Frontal cortex (tissue), 4 donors: ENCODE results near the gene RBM44. TPM values are rescaled to one million over a fixed set of nuclear protein-coding genes. Genes with fewer than 3 reads are reported as not detected.
"Not testable (repeated sequence)": the region's sequence is repeated elsewhere in the genome, so short reads cannot be mapped to it uniquely, and the experiment has no call there.

Experiments
- DNase-seq, 2 donors: peaks; one replicate each; pipeline ENCODE4 v3.0.0; 2012; ENCODE audit warnings: low spot score in 2 of 2
- FAIRE-seq: peaks from 2 replicates; lab custom pipeline; 2012; peaks lifted over from hg19 to GRCh38; lab: Jason Lieb, UNC
- total RNA-seq: library from RNA; depleted of rRNA; stranded (reverse); fragments of >200 nt; gene quantifications from one replicate; pipeline ENCODE4 v1.2.3, GENCODE V29; 2014
- donor health status: control.
- donor health status: control.
- donor health status: control.

The RBM44 gene
- total RNA-seq, 1 donor from 2014 or later, result 5.3 TPM

- no peak for DNase-seq
- no peak for FAIRE-seq
Measured at GRCh38 chr2:237833546-237833945, 35.0 kb downstream of the RBM44 start.

- DNase-seq (no peak), FAIRE-seq (no peak)
Measured at GRCh38 chr2:237835372-237835771, 36.8 kb downstream of the RBM44 start.

- FAIRE-seq (no peak), DNase-seq (no peak)
Measured at GRCh38 chr2:237841051-237841450, 42.5 kb downstream of the RBM44 start.

DNA sequence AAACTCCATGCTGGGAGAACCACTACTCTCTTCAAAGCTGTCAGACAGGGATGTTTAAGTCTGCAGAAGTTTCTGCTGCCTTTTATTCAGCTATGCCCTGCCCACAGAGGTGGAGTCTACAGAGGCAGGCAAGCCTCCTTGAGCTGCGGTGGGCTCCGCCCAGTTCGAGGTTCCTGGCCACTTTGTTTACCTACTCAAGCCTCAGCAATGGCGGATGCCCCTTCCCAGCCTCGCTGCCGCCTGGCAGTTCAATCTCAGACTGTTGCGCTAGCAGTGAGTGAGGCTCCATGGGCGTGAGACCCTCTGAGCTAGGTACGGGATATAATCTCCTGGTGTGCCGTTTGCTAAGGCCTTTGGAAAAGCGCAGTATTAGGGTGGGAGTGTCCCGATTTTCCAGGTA, 50.4 kb downstream of the RBM44 start:
- DNase-seq, FAIRE-seq: not testable (repeated sequence)

DNA sequence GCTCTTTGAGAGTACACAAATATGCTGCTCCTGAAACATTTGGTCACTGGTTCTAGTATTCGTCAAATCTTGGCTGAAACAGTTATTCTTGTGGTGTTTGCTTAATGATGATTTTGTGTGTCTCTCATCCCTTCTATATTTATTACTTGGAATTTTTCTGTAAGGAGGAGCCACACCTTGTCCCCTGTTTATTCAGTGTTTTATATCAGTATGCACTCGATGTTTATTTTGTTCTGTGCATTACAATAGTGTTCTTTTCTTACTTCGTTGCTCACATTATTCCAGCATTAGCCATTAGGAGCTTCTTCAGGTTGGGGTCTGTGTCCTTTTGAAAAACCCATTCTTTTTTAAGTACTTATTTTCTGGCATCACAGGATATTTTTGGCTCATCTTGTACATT, 55.7 kb downstream of the RBM44 start:
- FAIRE-seq (no peak), DNase-seq (no peak)

DNA sequence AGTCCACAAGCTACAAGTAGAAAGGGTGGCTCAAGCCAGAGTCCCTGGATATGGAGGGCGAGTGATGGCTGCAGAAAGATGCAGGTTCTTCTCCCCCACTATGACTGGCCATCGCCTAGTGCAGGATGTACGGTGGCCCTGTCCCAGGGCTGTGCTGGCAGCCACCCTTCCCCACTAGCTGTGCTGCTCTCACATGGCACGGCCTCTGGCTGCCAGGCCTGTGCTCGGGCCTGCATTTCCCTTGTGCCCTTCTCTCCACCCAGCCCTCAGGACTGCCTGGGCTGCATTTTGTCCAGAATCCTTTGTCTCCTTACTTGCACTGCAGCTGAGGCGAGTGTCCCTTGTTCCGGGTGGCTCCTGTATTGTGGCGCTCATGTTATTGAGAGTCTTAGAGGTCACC, 59.2 kb downstream of the RBM44 start:
- FAIRE-seq, result no peak
- no peak for DNase-seq

GRCh38 chr2:237858294-237859081, 59.9 kb downstream of the RBM44 start:
- DNase-seq (peak; percentile 80 to 83), FAIRE-seq (no peak)

DNA sequence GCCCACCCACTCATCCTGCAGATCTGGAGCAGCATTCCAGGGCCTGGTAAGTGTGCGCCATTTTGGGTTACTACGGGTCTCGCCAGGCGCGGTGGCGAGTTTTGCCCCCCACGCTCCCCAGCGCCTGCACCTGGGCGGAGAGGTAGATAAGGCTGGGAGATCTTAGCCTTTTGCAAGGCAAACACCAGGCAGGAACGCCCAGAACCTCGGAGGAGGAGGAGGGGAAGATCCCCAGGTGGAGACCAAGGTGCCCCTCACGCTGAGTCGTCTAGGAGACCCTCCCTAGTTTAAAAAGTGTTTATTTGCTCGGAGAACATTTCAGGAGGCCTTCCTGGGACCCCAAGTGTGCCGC, 60.5 kb downstream of the RBM44 start:
- FAIRE-seq (no peak), DNase-seq (peak in 1 of 2 donors; percentile 19)

GRCh38 chr2:237859533-237860272, 61.1 kb downstream of the RBM44 start, which contains the start of gene RAMP1:
Gene RAMP1 (plus strand): TSS chr2:237859623. CDS start chr2:237859676, 53 bp downstream.
- DNase-seq (peak; percentile 49 to 68), FAIRE-seq (no peak)

GRCh38 chr2:237860273-237860935, 61.8 kb downstream of the RBM44 start:
- FAIRE-seq (no peak), DNase-seq (peak; percentile 23 to 52)

DNA sequence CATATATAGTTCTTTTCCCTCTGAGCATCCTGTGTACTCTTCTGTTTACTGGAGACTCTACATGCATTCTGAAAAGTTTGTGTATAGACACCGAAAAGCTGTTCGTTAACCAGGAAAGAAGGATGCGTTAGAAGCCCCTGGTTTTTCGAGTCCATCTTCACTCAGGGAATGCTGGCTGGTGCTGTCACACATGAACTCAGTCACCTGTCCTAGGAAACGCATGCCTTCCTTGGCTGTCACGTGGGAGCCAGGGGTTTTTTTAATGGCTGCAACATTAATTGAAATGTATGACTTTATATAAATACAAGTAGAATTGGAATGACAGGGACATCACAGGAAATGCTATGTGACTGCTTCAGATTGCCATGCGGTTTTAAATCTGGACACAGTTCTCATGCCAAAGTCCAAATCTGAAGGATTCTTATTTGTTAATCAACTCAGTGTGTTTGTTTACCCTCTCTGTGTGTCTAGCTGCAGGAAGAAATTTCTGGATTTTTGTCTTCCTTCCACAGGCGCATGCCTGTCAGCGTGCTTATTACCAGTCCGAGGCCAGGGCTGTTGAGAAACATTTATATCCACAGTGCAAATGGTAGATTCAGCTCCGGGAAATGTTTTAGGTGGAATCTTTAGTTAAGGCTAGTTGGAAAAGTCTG, 63.4 kb downstream of the RBM44 start:
- no peak for FAIRE-seq
- DNase-seq, result peak in 1 of 2 donors; percentile 18

- DNase-seq (no peak), FAIRE-seq (no peak)
Measured at GRCh38 chr2:237862528-237862895, 63.9 kb downstream of the RBM44 start.

DNA sequence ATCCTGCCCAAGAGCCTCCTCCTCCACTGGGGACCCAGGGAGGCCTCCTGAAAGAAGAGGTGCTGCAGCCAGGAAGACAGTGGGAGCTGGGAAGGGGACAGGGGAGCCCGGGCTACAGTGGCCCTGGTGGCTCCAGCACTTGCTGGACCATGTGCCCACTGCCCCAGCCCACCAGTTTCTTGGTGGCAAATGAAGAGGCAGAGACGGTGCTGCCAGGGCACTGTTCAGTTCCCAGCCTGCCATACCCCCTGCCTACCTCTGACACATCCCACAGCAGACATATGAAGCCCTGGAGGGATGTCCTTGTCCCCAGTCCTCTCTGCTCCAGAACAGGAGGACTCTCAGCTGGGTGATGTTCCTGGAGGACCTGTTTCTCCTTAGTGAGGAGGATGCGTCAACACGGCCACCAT, 64.5 kb downstream of the RBM44 start:
- FAIRE-seq (no peak), DNase-seq (no peak)

- FAIRE-seq (no peak), DNase-seq (peak in 1 of 2 donors; percentile 26)
Measured at GRCh38 chr2:237863689-237864443, 65.3 kb downstream of the RBM44 start.

GRCh38 chr2:237864444-237864931, 65.9 kb downstream of the RBM44 start:
- no peak for FAIRE-seq
- DNase-seq, result no peak

DNA sequence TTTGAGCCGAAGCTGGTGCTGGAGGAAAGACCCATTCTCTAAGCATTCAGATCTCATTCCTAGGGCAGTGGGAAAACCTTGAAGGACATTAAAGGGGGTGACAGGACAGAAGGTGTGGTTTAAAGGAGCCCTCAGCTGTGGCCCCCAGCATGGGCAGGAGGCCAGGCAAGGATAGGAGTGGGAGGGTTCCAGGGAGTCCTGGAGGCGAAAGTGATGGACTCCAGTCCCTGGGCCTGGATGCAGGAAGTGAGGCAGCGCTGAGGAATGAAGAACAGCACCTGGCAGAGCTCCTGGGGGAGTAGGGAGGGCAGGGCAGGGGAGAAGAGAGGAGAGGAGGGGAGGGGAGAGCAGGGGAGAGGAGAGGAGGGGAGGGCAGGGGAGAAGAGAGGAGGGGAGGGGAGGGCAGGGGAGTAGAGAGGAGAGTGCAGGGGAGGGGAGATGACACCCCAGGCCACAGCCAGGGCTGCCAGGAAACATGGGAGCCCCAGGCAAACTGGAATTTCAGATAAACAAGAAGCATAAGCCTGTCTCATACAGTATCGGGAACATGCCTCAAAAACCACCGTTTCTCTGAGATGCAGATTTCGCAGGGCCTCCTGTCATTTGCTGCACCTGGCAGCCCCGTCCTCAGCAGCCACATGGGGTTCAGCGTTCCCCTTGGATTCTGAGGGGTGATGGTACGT, 66.5 kb downstream of the RBM44 start:
- DNase-seq (no peak), FAIRE-seq (no peak)

- DNase-seq, result no peak
- no peak for FAIRE-seq
Measured at GRCh38 chr2:237865623-237866041, 67.1 kb downstream of the RBM44 start.

DNA sequence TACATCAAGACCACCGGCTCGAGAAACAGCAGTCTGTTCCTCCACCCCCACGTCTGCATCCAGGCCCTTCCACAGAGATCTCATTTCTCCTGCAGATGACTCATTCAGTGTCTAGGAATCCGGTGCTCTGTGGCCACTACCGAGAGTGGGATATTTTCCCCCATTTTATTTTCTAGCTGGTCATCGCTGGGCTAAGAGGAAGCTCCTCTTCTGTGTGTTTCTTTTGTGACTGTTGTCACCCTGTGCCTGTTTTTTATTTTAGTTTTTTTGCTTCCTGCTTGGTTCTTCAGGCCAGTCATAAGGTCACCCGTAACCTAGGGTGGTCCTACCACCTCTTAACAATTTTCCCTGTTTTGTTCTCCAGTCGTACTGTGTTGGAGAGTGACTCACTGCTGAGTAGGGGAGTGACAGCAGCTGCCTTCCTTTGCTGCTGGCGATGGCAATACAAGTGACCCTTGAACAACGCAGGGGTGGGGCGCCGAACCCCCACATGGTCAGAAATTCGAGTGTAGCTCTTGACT, 67.6 kb downstream of the RBM44 start:
- FAIRE-seq (no peak), DNase-seq (peak in 1 of 2 donors; percentile 39)

- FAIRE-seq (no peak), DNase-seq (no peak)
Measured at GRCh38 chr2:237867465-237867864, 68.9 kb downstream of the RBM44 start.
